ENCODE data around the gene ABHD16A. TPM values are rescaled to one million over a fixed set of nuclear protein-coding genes. Genes with fewer than 3 reads are reported as not detected.

ABHD16A gene
- total and polyA plus RNA-seq, 10 donors, result 30.2 to 80.7 (median 64.2) TPM

- peak overlapping the region; percentile 81 to 99 (median 96) for H3K27ac ChIP-seq
- H3K27me3 ChIP-seq (replicated peaks in 1 of 7), result no peaks in the 10 kb centered on the region
- TF ChIP-seq POLR2AphosphoS5 (IDR thresholded peaks at IDR 0.05) (peak; percentile 70 to 89 (median 80)), POLR2A (IDR thresholded peaks at IDR 0.05) (peak in 1 of 3 donors; percentile 40), CTCF (IDR thresholded peaks at IDR 0.05 in 8 of 11, conservative IDR thresholded peaks at IDR 0.05 in 3 of 11) (no peak)
- intact Hi-C loops (cut with DNase I; ENCODE audit: low total_unique reads), result loop anchor here (10.0 kb wide), 2 partner anchors 60 to 90 kb away; partner anchors contain the start of genes HSPA1B and VARS1
- H3K4me1 ChIP-seq, result peaks cover 55 to 89% (median 83%) of the 10 kb centered on the region in 6 donors
- WGBS, 5 donors, result 0 to 1% (median 1%) methylated on average over 18 of the region's 18 CpGs
- peaks cover 7 to 43% (median 38%) of the 10 kb centered on the region in 6 donors for H3K36me3 ChIP-seq
- no peaks in the 10 kb centered on the region for H3K9me3 ChIP-seq
- H3K4me3 ChIP-seq, result peak overlapping the region; percentile 80 to 95 (median 88)
- DNase-seq, result peak; percentile 86
These were observed 31.8 kb upstream of the ABHD16A start for GRCh38 chr6:31734821-31735406.

- H3K4me1 ChIP-seq, result peaks cover 53 to 89% (median 81%) of the 10 kb centered on the region in 6 donors
- no peaks in the 10 kb centered on the region for H3K27me3 ChIP-seq (replicated peaks in 1 of 7)
- TF ChIP-seq POLR2A (IDR thresholded peaks at IDR 0.05) (no peak), POLR2AphosphoS5 (IDR thresholded peaks at IDR 0.05) (no peak), CTCF (IDR thresholded peaks at IDR 0.05 in 8 of 11, conservative IDR thresholded peaks at IDR 0.05 in 3 of 11) (no peak)
- peaks cover 7 to 43% (median 38%) of the 10 kb centered on the region in 6 donors for H3K36me3 ChIP-seq
- H3K9me3 ChIP-seq, result no peaks in the 10 kb centered on the region
- DNase-seq, result peak; percentile 40
- peak overlapping the region; percentile 80 to 95 (median 88) for H3K4me3 ChIP-seq
- intact Hi-C loops (cut with DNase I; ENCODE audit: low total_unique reads), result loop anchor here (10.0 kb wide), 2 partner anchors 60 to 90 kb away; partner anchors contain the start of genes HSPA1B and VARS1
- H3K27ac ChIP-seq, result peak overlapping the region; percentile 81 to 99 (median 96)
- 0% methylated on average over 2 of the region's 2 CpGs; no CpG with 5 or more reads in 1 of the 5 donors for WGBS, 5 donors
These were observed 31.2 kb upstream of the ABHD16A start for GRCh38 chr6:31734247-31734820.

- DNase-seq, result peak; percentile 44
- intact Hi-C loops (cut with DNase I; ENCODE audit: low total_unique reads), result loop anchor here (10.0 kb wide), 2 partner anchors 61 to 91 kb away; partner anchors contain the start of genes HSPA1B and VARS1
- H3K9me3 ChIP-seq, result no peaks in the 10 kb centered on the region
- TF ChIP-seq CTCF (IDR thresholded peaks at IDR 0.05 in 8 of 11, conservative IDR thresholded peaks at IDR 0.05 in 3 of 11), result no peak
- no peak for TF ChIP-seq POLR2AphosphoS5 (IDR thresholded peaks at IDR 0.05)
- no peak for TF ChIP-seq POLR2A (IDR thresholded peaks at IDR 0.05)
- H3K36me3 ChIP-seq, result peaks cover 7 to 43% (median 38%) of the 10 kb centered on the region in 6 donors
- H3K27me3 ChIP-seq (replicated peaks in 1 of 7), result no peaks in the 10 kb centered on the region
- peak overlapping the region in 7 of 8 donors; percentile 29 to 99 (median 96) for H3K27ac ChIP-seq
- H3K4me1 ChIP-seq, result peaks cover 52 to 89% (median 81%) of the 10 kb centered on the region in 6 donors
- 78 to 85% (median 83%) methylated on average over 4 of the region's 4 CpGs for WGBS, 5 donors
- H3K4me3 ChIP-seq, result peak overlapping the region in 7 of 8 donors; percentile 80 to 95 (median 86)
These were observed 30.6 kb upstream of the ABHD16A start for GRCh38 chr6:31733734-31734133.

GRCh38 chr6:31732029-31732428 lies 28.9 kb upstream of the ABHD16A start:
- no peak for TF ChIP-seq CTCF (IDR thresholded peaks at IDR 0.05 in 8 of 11, conservative IDR thresholded peaks at IDR 0.05 in 3 of 11)
- TF ChIP-seq POLR2A (IDR thresholded peaks at IDR 0.05), result no peak
- no peak for TF ChIP-seq POLR2AphosphoS5 (IDR thresholded peaks at IDR 0.05)
- Histone ChIP-seq H3K4me1 (peaks cover 48 to 89% (median 81%) of the 10 kb centered on the region in 6 donors), H3K27ac (peak overlapping the region in 7 of 8 donors; percentile 22 to 99 (median 94)), H3K36me3 (peaks cover 7 to 52% (median 38%) of the 10 kb centered on the region in 6 donors), H3K9me3 (no peaks in the 10 kb centered on the region), H3K4me3 (no peak overlapping the region), H3K27me3 (replicated peaks in 1 of 7) (no peaks in the 10 kb centered on the region)
- 54 to 73% (median 58%) methylated on average over 3 of the region's 3 CpGs for WGBS, 5 donors
- no peak for DNase-seq
- intact Hi-C loops (cut with DNase I; ENCODE audit: low total_unique reads), result loop anchor here (10.0 kb wide), 2 partner anchors 63 to 93 kb away; partner anchors contain the start of genes HSPA1B and VARS1
